Cerebellar cortex (tissue), 1 donor: ENCODE data around the gene ECSCR.
A peak's percentile ranks its signal among the peaks of the same experiment; 100 is the strongest.
"Not testable (repeated sequence)": the region's sequence is repeated elsewhere in the genome, so short reads cannot be mapped to it uniquely, and the experiment has no call there.

Source experiments
- DNase-seq: peaks from one replicate; pipeline ENCODE4 v3.0.0-alpha.2; 2015; ENCODE audit warnings: low spot score

Gene ECSCR

DNA sequence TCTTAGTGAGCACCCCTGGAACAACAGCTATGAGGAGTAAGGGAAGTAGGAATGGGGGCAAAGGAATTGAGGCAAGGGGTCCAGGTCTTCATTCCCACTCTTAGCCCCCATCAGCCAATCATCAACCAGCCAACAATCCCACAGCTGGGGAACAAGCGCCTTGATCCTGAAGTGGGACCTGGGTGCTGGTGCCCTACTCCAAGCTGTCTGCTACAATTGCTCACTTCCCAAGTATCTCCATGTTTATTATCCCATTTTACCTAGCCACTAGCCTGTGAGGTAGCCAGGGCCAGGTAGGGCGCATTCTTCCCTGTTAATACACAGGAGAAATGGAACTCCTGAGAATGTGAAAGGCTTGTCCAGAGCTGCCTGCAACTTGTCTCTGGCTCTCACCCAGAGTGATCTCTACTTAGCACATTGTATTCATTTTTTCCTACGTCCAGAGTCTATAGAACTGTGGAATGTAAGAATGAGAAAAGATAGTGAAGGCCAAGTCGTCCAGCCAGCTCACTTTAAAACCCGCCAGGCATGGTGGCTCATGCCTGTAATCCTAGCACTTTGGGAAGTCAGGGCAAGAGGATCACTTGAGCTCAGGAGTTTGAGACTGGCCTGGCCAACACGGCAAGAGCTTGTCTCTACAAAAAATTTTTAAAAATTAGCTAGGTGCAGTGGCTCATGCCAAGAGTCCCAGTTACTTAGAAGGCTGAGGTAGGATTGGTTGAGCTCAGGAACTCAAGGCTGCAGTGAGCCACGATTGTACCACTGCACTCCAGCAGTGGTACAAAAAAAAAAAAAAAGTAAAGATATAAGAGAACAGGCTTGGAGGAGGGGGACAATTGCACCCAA is 17.0 kb downstream of the ECSCR start:
- no peak for DNase-seq

GRCh38 chr5:139443831-139444453 is 18.6 kb downstream of the ECSCR start:
- no peak for DNase-seq

DNA sequence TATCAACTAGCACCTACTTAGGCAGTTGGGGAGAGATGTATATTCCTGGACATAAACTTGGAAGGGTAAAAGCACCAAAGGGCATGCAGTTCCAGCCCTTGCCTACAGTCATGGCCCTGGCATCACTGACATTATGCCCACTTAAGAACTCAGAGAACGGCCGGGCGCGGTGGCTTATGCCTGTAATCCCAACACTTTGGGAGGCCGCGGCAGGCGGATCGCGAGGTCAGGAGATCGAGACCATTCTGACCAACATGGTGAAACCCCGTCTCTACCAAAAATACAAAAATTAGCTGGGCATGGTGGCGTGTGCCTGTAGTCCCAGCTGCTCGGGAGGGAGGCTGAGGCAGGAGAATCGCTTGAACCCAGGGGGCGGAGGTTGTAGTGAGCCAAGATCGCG is 22.1 kb downstream of the ECSCR start:
- DNase-seq = not testable (repeated sequence)

DNA sequence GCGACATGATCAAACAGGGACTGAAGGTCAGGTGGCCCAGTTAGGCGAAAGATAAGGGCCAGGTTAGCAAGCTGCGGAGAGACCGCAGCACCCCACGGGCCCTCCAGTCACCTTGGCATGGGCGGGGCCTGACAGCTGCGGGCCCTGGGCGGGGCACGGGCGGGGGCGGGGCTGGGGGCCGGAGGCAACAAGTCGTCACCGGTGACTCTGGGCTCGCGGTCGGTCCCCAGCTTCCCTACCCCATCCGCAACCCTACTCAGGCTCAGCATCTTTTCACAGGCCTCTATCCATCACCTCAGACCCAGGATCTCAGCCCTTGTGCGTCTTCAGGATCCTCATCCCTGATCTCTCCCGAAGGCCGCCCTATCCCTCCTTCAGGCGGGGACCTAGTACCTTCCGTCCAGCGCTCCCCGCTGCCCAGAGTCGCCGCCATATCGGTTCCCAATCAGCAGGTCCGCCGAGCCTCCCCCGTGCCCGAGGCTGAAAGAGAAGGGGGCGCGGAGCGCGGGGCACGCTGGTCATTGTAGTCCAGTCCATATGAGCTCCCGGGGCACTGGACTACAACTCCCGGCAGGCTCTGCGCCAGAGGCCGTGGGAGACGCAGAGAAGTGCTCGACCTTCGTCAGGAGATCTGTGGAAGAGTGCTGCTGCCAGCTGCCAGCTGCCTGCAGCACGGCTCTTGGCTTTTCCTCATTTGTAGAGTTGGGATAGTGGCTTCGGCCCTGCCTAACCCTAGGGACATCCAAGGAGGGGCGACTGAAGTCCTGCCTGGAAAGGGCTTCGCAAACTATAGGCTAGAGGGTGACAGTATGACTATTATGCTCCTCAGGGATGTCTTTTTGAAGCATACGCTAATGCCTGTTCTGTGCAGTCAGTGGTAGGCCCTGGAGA is 23.3 kb downstream of the ECSCR start, which contains the start of gene DNAJC18:
Gene DNAJC18, minus strand, starts transcription at position 513 of the 891 bp plus-strand sequence. Its CDS starts 80 bp downstream, at position 433.
- DNase-seq = peak; percentile 96

GRCh38 chr5:139438707-139439012 is 23.9 kb downstream of the ECSCR start:
- DNase-seq = peak; percentile 18

- DNase-seq = no peak
These were observed 26.9 kb downstream of the ECSCR start for GRCh38 chr5:139435676-139436075.

GRCh38 chr5:139431706-139432105 is 30.8 kb downstream of the ECSCR start:
- DNase-seq = no peak

DNA sequence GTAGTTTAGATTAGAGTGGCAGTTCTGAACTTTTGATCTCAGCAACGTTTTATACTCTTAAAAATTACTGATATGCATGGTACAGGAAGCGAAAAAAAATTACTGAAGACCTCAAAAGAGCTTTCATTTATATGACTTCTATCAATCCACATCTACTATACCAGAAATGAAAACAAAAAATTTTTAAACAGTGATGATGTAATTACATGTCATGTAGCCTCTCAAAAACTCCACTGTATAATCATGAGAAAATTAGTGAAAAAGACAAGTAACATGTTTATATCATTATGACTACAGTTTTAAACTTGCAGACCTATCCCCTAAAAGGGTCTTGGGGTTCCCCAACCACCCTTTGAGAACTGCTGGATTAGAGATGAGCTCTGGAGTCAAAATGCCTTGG is 32.5 kb downstream of the ECSCR start:
- DNase-seq = no peak

- no peak for DNase-seq
These were observed 36.2 kb downstream of the ECSCR start for GRCh38 chr5:139426203-139426885.

DNA sequence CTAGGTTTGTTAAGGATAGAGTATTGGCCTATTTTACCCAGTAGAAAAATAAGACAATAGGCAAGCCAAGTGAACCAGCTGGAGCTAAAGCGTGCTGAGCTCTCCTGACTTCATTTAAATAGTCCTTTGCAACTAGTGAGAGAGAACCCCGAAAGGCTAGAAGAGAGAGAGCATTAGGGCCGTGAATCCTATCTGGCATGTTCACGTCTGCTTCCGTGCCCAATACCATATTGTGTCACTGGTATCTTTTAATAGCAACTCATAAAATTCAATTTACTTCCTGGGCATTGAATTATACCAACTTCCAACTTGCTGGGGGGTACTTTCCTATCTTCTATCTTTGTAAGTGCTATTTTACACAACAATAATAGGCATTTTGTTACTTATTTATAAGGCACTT is 37.0 kb downstream of the ECSCR start:
- no peak for DNase-seq

DNA sequence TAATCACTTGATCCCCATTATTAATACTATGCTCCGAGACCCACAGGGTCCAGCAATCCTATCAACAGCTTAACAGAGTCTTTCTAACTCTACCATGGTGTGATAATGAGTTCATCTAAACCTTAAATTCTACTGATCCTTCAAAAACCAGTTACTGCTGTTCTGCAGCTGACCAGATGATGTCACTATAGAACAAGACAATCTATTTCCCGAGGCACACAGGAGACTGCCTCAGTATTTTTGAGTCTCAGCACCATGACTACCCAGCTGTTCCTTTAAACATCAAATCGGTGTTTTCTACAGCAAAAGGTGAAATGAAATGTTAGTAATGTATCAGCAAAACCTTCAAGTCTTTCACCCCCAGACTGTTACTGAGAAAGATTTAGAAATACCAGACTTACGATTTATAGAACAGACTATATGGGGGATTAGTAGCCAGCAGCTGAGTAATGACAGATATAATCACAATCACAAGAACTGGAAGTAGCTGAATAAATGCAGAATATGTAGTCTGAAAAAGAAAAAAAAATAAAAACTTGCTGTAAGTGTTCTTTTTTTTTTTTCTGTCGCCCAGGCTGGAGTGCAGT is 40.1 kb downstream of the ECSCR start:
- DNase-seq = peak; percentile 79

DNA sequence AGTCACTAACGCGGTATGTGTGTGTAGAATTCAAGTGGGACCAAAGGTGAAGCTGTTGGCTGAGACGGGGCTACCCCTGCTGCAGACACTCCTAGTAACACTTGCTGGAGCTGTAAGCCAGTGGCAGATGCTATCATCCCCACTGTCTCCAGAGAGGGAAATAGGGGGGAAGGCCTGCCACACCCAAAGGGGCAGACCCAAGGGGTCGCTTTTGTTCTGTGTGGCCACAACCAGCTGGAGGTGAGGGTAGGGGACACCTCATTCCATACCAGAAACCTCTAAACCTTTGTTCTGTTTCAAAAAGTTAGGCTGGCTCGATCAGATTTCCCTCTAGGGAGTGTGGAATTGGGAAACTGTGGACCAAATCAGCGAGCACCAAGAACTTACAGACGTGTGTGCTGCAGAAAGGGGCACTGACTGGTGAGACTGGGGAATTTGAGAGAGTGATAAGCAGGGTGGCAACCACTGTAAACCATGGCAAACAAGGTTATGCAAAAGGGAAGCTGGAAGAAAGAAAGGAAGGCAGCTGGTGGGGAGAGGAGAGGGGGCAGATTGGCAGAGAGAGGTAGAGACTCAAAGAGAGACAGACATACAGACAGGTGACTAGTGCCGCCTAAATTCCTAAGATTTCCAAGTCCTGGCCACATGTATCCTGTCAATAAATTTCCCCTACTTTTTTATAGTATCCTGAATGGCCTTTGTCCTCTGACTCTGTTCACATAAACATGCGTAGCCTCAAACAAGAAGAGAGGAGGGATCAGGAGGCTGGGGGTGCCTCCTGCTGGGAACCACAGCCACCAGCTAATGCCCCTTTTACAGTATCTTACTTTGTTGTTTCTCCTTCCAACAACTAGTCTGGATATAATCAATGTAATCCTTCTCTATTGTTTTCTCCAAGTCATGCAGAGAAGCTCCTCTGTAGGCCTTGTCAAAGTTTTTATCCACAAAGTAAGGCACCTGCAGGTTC is 43.0 kb downstream of the ECSCR start:
- DNase-seq = no peak

DNA sequence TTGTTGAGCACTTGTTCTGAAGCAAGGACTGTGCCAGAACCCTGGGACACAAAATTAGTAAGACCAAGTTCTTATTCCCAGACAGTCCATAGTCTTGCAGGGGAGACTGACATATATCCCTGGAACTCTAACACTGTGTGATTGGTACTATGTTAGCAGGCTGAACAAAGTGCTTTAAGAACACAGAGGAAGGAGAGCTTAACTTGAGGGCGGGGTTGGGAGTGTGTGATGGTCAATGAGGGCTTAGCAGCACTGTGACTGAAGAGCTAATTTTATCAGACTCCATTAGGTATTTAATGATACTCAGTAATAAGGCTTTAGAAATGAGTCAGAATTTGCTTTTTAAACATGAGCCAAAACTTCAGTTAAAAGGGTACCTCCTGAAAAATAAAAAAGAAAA is 43.8 kb downstream of the ECSCR start:
- DNase-seq = no peak

DNA sequence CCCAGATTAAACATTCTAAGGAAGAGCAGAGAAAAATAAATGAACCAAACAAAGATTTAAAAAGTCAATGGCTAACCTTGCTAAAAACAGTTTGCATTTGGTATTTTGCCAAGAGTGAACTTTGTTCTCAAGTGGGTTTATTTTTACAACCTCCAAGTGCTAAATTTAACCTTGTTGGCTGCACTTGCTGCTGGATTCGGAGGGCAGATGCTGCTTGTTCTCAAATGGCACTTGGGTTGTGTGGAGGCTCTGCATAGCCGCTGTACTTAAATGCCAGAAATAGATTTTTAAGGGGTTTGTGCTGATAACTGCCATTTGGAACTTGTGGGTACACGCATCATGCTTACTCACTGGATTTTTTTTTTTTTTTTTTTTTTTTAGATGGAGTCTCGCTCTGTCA is 45.3 kb downstream of the ECSCR start:
- DNase-seq = no peak

- no peak for DNase-seq
These were observed 45.9 kb downstream of the ECSCR start for GRCh38 chr5:139416651-139417050.

GRCh38 chr5:139415869-139416268 is 46.7 kb downstream of the ECSCR start:
- no peak for DNase-seq

DNA sequence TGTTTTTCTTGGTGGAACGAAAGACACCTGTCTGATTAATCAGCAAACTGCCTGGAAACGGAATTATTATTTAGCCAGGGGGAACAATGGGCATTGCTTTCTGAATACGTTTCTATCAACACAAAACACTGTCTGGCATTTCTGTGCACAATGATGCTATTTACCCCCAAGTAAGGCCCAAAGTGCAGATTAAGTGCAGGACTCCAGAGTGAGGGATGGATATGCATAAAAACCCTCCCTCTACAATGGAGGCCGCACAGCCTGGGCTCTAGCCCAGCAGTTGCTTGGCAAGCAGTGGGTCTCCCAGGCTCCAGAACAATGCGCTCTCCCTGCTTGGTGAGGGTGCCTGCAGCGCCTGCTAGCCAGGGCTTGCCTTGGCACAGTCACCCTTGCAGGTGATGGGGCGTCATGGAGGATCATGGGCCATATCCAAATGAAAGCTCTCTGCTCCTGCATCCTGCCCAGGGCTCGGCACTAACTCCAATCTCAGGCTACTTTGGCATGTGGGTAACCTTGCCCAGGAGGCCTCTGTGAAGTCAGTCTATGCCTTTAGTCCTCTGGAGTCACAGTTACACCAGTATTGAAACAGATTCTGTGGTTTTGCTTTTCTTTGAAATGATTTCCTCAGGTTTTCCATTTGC is 47.2 kb downstream of the ECSCR start:
- peak; percentile 69 for DNase-seq

- DNase-seq = peak; percentile 23
These were observed 47.9 kb downstream of the ECSCR start for GRCh38 chr5:139414581-139415130.

GRCh38 chr5:139413963-139414362 is 48.6 kb downstream of the ECSCR start:
- no peak for DNase-seq

DNA sequence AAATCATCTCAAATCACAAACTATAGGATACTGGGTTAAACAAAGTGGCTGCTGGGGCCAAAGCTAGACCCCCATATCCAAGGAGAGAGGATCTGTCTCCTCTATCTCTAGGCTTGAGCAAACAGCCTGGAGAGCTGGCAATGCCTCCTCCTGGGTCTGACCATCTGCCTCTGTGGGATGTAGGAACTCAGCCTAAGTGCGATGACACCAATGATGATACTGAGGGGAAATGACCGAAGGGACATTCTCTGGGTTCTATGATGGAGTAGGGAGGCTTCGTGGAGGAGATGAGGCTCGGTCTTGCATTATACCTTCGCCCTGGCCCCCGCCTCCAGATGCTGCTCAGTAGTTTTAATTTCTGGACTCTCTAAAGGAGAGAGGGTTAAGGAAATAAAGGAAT is 49.4 kb downstream of the ECSCR start:
- no peak for DNase-seq
